HEK293 (cell line): ENCODE data around the gene SLC25A12.

ENCODE experiments used
- EGR2 ChIP-seq: fragments of 450-650 bp; formaldehyde crosslinking; IDR thresholded peaks from 2 replicates; pipeline ENCODE4 v1.5.1; 2016; ENCODE audit warnings: low read depth, missing biosample characterization, missing genetic modification characterization
- GFI1B ChIP-seq: fragments of 450-650 bp; formaldehyde crosslinking; IDR thresholded peaks from 2 replicates; pipeline ENCODE4 v1.5.1; 2016; ENCODE audit warnings: missing biosample characterization, missing genetic modification characterization
- KLF7 ChIP-seq: fragments of 450-650 bp; formaldehyde crosslinking; IDR thresholded peaks from 2 replicates; pipeline ENCODE4 v1.5.1; 2016; ENCODE audit warnings: missing biosample characterization, missing genetic modification characterization, borderline replicate concordance
- ZBTB17 ChIP-seq: fragments of 450-650 bp; formaldehyde crosslinking; IDR thresholded peaks from 2 replicates; pipeline ENCODE4 v1.5.1; 2016; ENCODE audit warnings: missing biosample characterization, missing genetic modification characterization
- ZNF10 ChIP-seq: fragments of 450-650 bp; formaldehyde crosslinking; IDR thresholded peaks from 2 replicates; pipeline ENCODE4 v1.5.1; 2017; ENCODE audit warnings: missing biosample characterization, missing genetic modification characterization
- ZNF202 ChIP-seq: fragments of 450-650 bp; formaldehyde crosslinking; IDR thresholded peaks from 2 replicates; pipeline ENCODE4 v1.5.1; 2016; ENCODE audit warnings: missing biosample characterization, missing genetic modification characterization, borderline replicate concordance
- ZNF23 ChIP-seq: fragments of 450-650 bp; formaldehyde crosslinking; IDR thresholded peaks from 2 replicates; pipeline ENCODE4 v1.5.1; 2016; ENCODE audit warnings: missing biosample characterization, missing genetic modification characterization, borderline replicate concordance
- ZNF350 ChIP-seq: fragments of 450-650 bp; formaldehyde crosslinking; IDR thresholded peaks from 2 replicates; pipeline ENCODE4 v1.5.0; 2017; ENCODE audit warnings: missing biosample characterization, mild to moderate bottlenecking, missing genetic modification characterization
- ZNF354C ChIP-seq: fragments of 450-650 bp; formaldehyde crosslinking; IDR thresholded peaks from 2 replicates; pipeline ENCODE4 v1.5.1; 2016; ENCODE audit warnings: missing biosample characterization, missing genetic modification characterization, low read depth, borderline replicate concordance
- ZNF510 ChIP-seq: fragments of 450-650 bp; formaldehyde crosslinking; IDR thresholded peaks from 2 replicates; pipeline ENCODE4 v1.5.1; 2018; ENCODE audit warnings: mild to moderate bottlenecking, missing genetic modification characterization, missing biosample characterization; ENCODE audit not compliant: insufficient replicate concordance
- ZNF521 ChIP-seq: fragments of 450-650 bp; formaldehyde crosslinking; IDR thresholded peaks from 2 replicates; pipeline ENCODE4 v1.5.1; 2017; ENCODE audit warnings: missing biosample characterization, mild to moderate bottlenecking, missing genetic modification characterization
- ZNF544 ChIP-seq: fragments of 450-650 bp; formaldehyde crosslinking; IDR thresholded peaks from 2 replicates; pipeline ENCODE4 v1.5.0; 2017; ENCODE audit warnings: missing biosample characterization, missing genetic modification characterization
- ZNF555 ChIP-seq: fragments of 450-650 bp; formaldehyde crosslinking; conservative IDR thresholded peaks from 2 replicates; pipeline ENCODE4 v1.5.1; 2017; ENCODE audit warnings: missing biosample characterization, mild to moderate bottlenecking, missing genetic modification characterization, inconsistent platforms
- ZNF600 ChIP-seq: fragments of 450-650 bp; formaldehyde crosslinking; IDR thresholded peaks from 2 replicates; pipeline ENCODE4 v1.5.1; 2016; ENCODE audit warnings: missing biosample characterization, missing genetic modification characterization
- ZNF654 ChIP-seq: fragments of 450-650 bp; formaldehyde crosslinking; IDR thresholded peaks from 2 replicates; pipeline ENCODE4 v1.5.1; 2016; ENCODE audit warnings: low read depth, missing biosample characterization, missing genetic modification characterization
- ZNF701 ChIP-seq: fragments of 450-650 bp; formaldehyde crosslinking; IDR thresholded peaks from 2 replicates; pipeline ENCODE4 v1.5.1; 2016; ENCODE audit warnings: missing biosample characterization, missing genetic modification characterization
- ZNF791 ChIP-seq: fragments of 450-650 bp; formaldehyde crosslinking; IDR thresholded peaks from 2 replicates; pipeline ENCODE4 v1.5.1; 2016; ENCODE audit warnings: missing biosample characterization, missing genetic modification characterization
- TF ChIP-seq, protein P1 (sequence below): fragments of 450-650 bp; formaldehyde crosslinking; IDR thresholded peaks from 2 replicates; pipeline ENCODE4 v1.5.1; 2016; ENCODE audit warnings: missing biosample characterization, missing genetic modification characterization, borderline replicate concordance
- TF ChIP-seq, protein P2 (sequence below): fragments of 450-650 bp; formaldehyde crosslinking; IDR thresholded peaks from 2 replicates; pipeline ENCODE4 v1.5.1; 2016; ENCODE audit warnings: missing biosample characterization, missing genetic modification characterization
- TF ChIP-seq, protein P3 (sequence below): fragments of 450-650 bp; formaldehyde crosslinking; IDR thresholded peaks from 2 replicates; pipeline ENCODE4 v1.5.1; 2017; ENCODE audit warnings: missing biosample characterization, missing genetic modification characterization
- TF ChIP-seq, protein P4 (sequence below): fragments of 450-650 bp; IDR thresholded peaks from 2 replicates; pipeline ENCODE4 v1.5.1; 2018; ENCODE audit warnings: missing biosample characterization, mild to moderate bottlenecking, missing genetic modification characterization
- TF ChIP-seq, protein P5 (sequence below): fragments of 450-650 bp; formaldehyde crosslinking; IDR thresholded peaks from 2 replicates; pipeline ENCODE4 v1.5.1; 2016; ENCODE audit warnings: missing biosample characterization, missing genetic modification characterization
- TF ChIP-seq, protein P6 (sequence below): fragments of 450-650 bp; formaldehyde crosslinking; IDR thresholded peaks from 2 replicates; pipeline ENCODE4 v1.5.1; 2016; ENCODE audit warnings: missing biosample characterization, missing genetic modification characterization

The SLC25A12 gene

DNA sequence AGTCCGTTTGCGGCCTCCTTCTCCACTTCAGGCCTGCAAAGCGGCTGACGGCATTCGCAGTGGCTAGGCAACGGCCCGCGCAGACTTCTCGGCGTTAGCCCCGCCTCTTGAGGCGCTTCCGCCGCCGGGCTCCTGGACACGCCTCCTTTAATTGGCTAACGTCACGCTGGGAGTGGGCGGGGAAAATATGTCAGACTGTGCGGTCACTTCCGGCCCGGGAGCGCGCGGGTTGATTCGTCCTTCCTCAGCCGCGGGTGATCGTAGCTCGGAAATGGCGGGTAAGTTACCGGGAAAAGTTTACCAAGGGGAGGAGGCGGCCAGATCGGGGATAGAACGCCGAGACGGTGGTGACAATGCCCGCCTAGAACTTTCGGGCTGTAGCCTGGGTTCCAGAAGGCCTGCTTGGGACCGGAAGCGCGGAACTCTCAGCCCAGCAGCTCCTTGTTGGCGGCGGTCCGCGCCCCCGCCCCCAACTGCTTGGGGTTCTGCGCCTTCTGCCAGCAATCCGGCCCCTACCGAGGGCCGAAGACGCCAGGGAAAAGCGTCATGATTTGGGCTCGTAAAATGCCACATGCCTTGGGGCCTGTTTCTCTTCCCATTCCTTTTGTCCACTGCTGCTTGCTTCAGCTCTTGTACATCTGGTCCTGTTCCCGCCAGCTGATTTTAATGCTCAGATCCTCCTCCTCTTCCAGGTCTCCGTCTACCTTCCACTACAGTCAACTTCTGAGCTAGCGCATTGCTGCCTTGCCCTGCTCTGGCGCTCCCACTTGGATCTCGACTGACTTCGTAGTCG lies 28.4 kb upstream of the SLC25A12 start, which contains the start of gene HAT1 (continued):
- TF ChIP-seq, protein P1, sequence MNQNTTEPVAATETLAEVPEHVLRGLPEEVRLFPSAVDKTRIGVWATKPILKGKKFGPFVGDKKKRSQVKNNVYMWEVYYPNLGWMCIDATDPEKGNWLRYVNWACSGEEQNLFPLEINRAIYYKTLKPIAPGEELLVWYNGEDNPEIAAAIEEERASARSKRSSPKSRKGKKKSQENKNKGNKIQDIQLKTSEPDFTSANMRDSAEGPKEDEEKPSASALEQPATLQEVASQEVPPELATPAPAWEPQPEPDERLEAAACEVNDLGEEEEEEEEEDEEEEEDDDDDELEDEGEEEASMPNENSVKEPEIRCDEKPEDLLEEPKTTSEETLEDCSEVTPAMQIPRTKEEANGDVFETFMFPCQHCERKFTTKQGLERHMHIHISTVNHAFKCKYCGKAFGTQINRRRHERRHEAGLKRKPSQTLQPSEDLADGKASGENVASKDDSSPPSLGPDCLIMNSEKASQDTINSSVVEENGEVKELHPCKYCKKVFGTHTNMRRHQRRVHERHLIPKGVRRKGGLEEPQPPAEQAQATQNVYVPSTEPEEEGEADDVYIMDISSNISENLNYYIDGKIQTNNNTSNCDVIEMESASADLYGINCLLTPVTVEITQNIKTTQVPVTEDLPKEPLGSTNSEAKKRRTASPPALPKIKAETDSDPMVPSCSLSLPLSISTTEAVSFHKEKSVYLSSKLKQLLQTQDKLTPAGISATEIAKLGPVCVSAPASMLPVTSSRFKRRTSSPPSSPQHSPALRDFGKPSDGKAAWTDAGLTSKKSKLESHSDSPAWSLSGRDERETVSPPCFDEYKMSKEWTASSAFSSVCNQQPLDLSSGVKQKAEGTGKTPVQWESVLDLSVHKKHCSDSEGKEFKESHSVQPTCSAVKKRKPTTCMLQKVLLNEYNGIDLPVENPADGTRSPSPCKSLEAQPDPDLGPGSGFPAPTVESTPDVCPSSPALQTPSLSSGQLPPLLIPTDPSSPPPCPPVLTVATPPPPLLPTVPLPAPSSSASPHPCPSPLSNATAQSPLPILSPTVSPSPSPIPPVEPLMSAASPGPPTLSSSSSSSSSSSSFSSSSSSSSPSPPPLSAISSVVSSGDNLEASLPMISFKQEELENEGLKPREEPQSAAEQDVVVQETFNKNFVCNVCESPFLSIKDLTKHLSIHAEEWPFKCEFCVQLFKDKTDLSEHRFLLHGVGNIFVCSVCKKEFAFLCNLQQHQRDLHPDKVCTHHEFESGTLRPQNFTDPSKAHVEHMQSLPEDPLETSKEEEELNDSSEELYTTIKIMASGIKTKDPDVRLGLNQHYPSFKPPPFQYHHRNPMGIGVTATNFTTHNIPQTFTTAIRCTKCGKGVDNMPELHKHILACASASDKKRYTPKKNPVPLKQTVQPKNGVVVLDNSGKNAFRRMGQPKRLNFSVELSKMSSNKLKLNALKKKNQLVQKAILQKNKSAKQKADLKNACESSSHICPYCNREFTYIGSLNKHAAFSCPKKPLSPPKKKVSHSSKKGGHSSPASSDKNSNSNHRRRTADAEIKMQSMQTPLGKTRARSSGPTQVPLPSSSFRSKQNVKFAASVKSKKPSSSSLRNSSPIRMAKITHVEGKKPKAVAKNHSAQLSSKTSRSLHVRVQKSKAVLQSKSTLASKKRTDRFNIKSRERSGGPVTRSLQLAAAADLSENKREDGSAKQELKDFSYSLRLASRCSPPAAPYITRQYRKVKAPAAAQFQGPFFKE (tag by site-specific recombination): no peak
- TF ChIP-seq ZNF654 (tag by site-specific recombination) (no peak), ZNF544 (tag by site-specific recombination) (no peak), KLF7 (tag by site-specific recombination) (no peak), ZNF510 (tag by site-specific recombination) (no peak), EGR2 (tag by site-specific recombination) (peak; percentile 26; the same call in 1 of the 2 replicates), ZNF202 (no peak), ZBTB17 (tag by site-specific recombination) (peak; percentile 86), ZNF600 (peak; percentile 69), ZNF701 (tag by site-specific recombination) (no peak), ZNF521 (tag by site-specific recombination) (no peak), ZNF791 (tag by site-specific recombination) (no peak), GFI1B (tag by site-specific recombination) (no peak), ZNF350 (tag by site-specific recombination) (no peak), ZNF555 (tag by site-specific recombination) (no peak), ZNF354C (tag by site-specific recombination) (no peak), ZNF10 (tag by site-specific recombination) (peak; percentile 34; the same call in 1 of the 2 replicates), ZNF23 (tag by site-specific recombination) (no peak)
- TF ChIP-seq, protein P2, sequence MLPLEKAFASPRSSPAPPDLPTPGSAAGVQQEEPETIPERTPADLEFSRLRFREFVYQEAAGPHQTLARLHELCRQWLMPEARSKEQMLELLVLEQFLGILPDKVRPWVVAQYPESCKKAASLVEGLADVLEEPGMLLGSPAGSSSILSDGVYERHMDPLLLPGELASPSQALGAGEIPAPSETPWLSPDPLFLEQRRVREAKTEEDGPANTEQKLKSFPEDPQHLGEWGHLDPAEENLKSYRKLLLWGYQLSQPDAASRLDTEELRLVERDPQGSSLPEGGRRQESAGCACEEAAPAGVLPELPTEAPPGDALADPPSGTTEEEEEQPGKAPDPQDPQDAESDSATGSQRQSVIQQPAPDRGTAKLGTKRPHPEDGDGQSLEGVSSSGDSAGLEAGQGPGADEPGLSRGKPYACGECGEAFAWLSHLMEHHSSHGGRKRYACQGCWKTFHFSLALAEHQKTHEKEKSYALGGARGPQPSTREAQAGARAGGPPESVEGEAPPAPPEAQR: no peak
- TF ChIP-seq, protein P3, sequence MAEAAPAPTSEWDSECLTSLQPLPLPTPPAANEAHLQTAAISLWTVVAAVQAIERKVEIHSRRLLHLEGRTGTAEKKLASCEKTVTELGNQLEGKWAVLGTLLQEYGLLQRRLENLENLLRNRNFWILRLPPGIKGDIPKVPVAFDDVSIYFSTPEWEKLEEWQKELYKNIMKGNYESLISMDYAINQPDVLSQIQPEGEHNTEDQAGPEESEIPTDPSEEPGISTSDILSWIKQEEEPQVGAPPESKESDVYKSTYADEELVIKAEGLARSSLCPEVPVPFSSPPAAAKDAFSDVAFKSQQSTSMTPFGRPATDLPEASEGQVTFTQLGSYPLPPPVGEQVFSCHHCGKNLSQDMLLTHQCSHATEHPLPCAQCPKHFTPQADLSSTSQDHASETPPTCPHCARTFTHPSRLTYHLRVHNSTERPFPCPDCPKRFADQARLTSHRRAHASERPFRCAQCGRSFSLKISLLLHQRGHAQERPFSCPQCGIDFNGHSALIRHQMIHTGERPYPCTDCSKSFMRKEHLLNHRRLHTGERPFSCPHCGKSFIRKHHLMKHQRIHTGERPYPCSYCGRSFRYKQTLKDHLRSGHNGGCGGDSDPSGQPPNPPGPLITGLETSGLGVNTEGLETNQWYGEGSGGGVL (tag by site-specific recombination): no peak
- TF ChIP-seq, protein P4, sequence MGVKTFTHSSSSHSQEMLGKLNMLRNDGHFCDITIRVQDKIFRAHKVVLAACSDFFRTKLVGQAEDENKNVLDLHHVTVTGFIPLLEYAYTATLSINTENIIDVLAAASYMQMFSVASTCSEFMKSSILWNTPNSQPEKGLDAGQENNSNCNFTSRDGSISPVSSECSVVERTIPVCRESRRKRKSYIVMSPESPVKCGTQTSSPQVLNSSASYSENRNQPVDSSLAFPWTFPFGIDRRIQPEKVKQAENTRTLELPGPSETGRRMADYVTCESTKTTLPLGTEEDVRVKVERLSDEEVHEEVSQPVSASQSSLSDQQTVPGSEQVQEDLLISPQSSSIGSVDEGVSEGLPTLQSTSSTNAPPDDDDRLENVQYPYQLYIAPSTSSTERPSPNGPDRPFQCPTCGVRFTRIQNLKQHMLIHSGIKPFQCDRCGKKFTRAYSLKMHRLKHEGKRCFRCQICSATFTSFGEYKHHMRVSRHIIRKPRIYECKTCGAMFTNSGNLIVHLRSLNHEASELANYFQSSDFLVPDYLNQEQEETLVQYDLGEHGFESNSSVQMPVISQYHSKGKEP: no peak
- TF ChIP-seq, protein P5, sequence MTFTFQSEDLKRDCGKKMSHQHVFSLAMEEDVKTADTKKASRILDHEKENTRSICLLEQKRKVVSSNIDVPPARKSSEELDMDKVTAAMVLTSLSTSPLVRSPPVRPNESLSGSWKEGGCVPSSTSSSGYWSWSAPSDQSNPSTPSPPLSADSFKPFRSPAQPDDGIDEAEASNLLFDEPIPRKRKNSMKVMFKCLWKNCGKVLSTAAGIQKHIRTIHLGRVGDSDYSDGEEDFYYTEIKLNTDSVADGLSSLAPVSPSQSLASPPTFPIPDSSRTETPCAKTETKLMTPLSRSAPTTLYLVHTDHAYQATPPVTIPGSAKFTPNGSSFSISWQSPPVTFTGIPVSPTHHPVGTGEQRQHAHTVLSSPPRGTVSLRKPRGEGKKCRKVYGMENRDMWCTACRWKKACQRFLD (tag by site-specific recombination): no peak
- TF ChIP-seq, protein P6, sequence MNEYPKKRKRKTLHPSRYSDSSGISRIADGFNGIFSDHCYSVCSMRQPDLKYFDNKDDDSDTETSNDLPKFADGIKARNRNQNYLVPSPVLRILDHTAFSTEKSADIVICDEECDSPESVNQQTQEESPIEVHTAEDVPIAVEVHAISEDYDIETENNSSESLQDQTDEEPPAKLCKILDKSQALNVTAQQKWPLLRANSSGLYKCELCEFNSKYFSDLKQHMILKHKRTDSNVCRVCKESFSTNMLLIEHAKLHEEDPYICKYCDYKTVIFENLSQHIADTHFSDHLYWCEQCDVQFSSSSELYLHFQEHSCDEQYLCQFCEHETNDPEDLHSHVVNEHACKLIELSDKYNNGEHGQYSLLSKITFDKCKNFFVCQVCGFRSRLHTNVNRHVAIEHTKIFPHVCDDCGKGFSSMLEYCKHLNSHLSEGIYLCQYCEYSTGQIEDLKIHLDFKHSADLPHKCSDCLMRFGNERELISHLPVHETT (tag by site-specific recombination): no peak; the same call in 1 of the 2 replicates
